Osteocyte (in vitro differentiated cells): ENCODE measurements around the gene H1-8. TPM values are rescaled to one million over a fixed set of nuclear protein-coding genes. Genes with fewer than 3 reads are reported as not detected.

Experiments
- DNase-seq: peaks from one replicate; pipeline ENCODE4 v3.0.0; 2021; ENCODE audit warnings: mixed read lengths; ENCODE audit not compliant: unreplicated experiment; ENCODE audit errors: extremely low spot score
- H3K27ac Mint-ChIP-seq: one replicate; pipeline ENCODE4 v1.8.0; 2021; ENCODE audit warnings: mild to moderate bottlenecking, mixed read lengths; ENCODE audit not compliant: unreplicated experiment
- H3K27me3 Mint-ChIP-seq: one replicate; pipeline ENCODE4 v1.8.0; 2021; ENCODE audit warnings: mixed read lengths; ENCODE audit not compliant: unreplicated experiment
- H3K36me3 Mint-ChIP-seq: one replicate; pipeline ENCODE4 v1.8.0; 2021; ENCODE audit warnings: mixed read lengths; ENCODE audit not compliant: unreplicated experiment
- H3K4me1 Mint-ChIP-seq: one replicate; pipeline ENCODE4 v1.8.0; 2021; ENCODE audit warnings: mixed read lengths; ENCODE audit not compliant: unreplicated experiment
- H3K4me3 Mint-ChIP-seq: one replicate; pipeline ENCODE4 v1.8.0; 2021; ENCODE audit warnings: mild to moderate bottlenecking, moderate library complexity, mixed read lengths; ENCODE audit not compliant: unreplicated experiment
- H3K9me3 Mint-ChIP-seq: one replicate; pipeline ENCODE4 v1.8.0; 2021; ENCODE audit warnings: mixed read lengths; ENCODE audit not compliant: unreplicated experiment
- CTCF ChIP-seq: fragments of 200-600 bp; sonication (generic); IDR thresholded peaks from 2 replicates; pipeline ENCODE4 v1.5.0; 2021; ENCODE audit warnings: antibody characterized with exemption, mild to moderate bottlenecking, moderate library complexity
- total RNA-seq: library from RNA; stranded (reverse); gene quantifications from 2 replicates; pipeline ENCODE4 v1.2.1, GENCODE V29; 2021

H1-8 gene
- total RNA-seq, 1 donor from 2014 or later, result not detected

- H3K27ac Mint-ChIP-seq, result peak overlapping the region; percentile 99
- H3K4me3 Mint-ChIP-seq, result peak overlapping the region; percentile 34
- no peaks in the 10 kb centered on the region for H3K9me3 Mint-ChIP-seq
- no peaks in the 10 kb centered on the region for H3K27me3 Mint-ChIP-seq
- TF ChIP-seq CTCF, result no peak
- no peak for DNase-seq
- H3K4me1 Mint-ChIP-seq, result peaks cover 94% of the 10 kb centered on the region
- H3K36me3 Mint-ChIP-seq, result no peaks in the 10 kb centered on the region
These were observed 57.4 kb downstream of the H1-8 start for GRCh38 chr3:129600348-129600747.

Other genes starting within 250 kb of the H1-8 start
- gene EFCAB12, start 114.5 kb upstream of the H1-8 start, total RNA-seq, result 0.08 and 0.30 TPM in 2 replicates
- 23.1 and 24.2 TPM in 2 replicates for gene MBD4, start 103.2 kb upstream of the H1-8 start, total RNA-seq
- 23.2 and 25.9 TPM in 2 replicates for gene IFT122, start 103.0 kb upstream of the H1-8 start, total RNA-seq
- not detected in 2 replicates for gene RHO, start 14.5 kb upstream of the H1-8 start, total RNA-seq
- 316 and 358 TPM in 2 replicates for gene PLXND1, start 63.5 kb downstream of the H1-8 start, total RNA-seq